Mesenchymal stem cell (in vitro differentiated cells and primary cell): ENCODE measurements around the gene KRTAP1-1. TPM values are rescaled to one million over a fixed set of nuclear protein-coding genes. Genes with fewer than 3 reads are reported as not detected.

Source experiments
- DNase-seq: peaks from one replicate; pipeline ENCODE4 v3.0.0-alpha.2; 2013
- H2AFZ ChIP-seq: one replicate; pipeline ENCODE4 v1.6.1; 2013; ENCODE audit warnings: low read depth, mild to moderate bottlenecking, control low read depth, inconsistent platforms, low read length, moderate library complexity
- H2AK5ac ChIP-seq: 2 replicates; pipeline ENCODE4 v1.6.1; 2013; ENCODE audit warnings: low read length, moderate library complexity, mild to moderate bottlenecking, inconsistent platforms; ENCODE audit not compliant: severe bottlenecking
- H2BK120ac ChIP-seq: one replicate; pipeline ENCODE4 v1.6.1; 2013; ENCODE audit warnings: low read depth, mild to moderate bottlenecking, inconsistent platforms, low read length, moderate library complexity
- H2BK12ac ChIP-seq, 2 experiments: one replicate each; pipeline ENCODE4 v1.6.1; 2013; ENCODE audit warnings: inconsistent platforms in 2 of 2, low read length in 2 of 2, mild to moderate bottlenecking in 2 of 2, moderate library complexity in 2 of 2, control low read depth in 1 of 2
- H2BK15ac ChIP-seq: one replicate; pipeline ENCODE4 v1.6.1; 2013; ENCODE audit warnings: mild to moderate bottlenecking, low read depth, inconsistent platforms; ENCODE audit not compliant: poor library complexity, severe bottlenecking
- H2BK5ac ChIP-seq: 2 replicates; pipeline ENCODE4 v1.6.1; 2013; ENCODE audit warnings: low read depth, mild to moderate bottlenecking, low read length, control low read depth, inconsistent platforms; ENCODE audit not compliant: poor library complexity, severe bottlenecking
- H3K14ac ChIP-seq, 2 experiments: one replicate each; pipeline ENCODE4 v1.6.1; 2013; ENCODE audit warnings: inconsistent platforms in 2 of 2, low read length in 2 of 2, control low read depth in 1 of 2, mild to moderate bottlenecking in 1 of 2, moderate library complexity in 1 of 2
- H3K18ac ChIP-seq, 2 experiments: one replicate each; pipeline ENCODE4 v1.6.1; 2013; ENCODE audit warnings: inconsistent platforms in 2 of 2, low read length in 2 of 2, control low read depth in 1 of 2, low read depth in 1 of 2, mild to moderate bottlenecking in 1 of 2
- H3K23ac ChIP-seq, 2 experiments: one replicate each; pipeline ENCODE4 v1.6.1; 2013; ENCODE audit warnings: inconsistent platforms in 2 of 2, low read length in 2 of 2, mild to moderate bottlenecking in 2 of 2, moderate library complexity in 2 of 2, control low read depth in 1 of 2
- H3K27ac ChIP-seq: 2 replicates; pipeline ENCODE4 v1.5.1; 2013; ENCODE audit warnings: mild to moderate bottlenecking, moderate library complexity, low read length, control low read depth, inconsistent platforms; ENCODE audit not compliant: poor library complexity, severe bottlenecking
- H3K27me3 ChIP-seq, 2 experiments: 2 replicates each; pipeline versions ENCODE4 v1.6.1 to v1.7.0; 2013; ENCODE audit warnings: low read length in 2 of 2, mild to moderate bottlenecking in 2 of 2, moderate library complexity in 2 of 2, control low read depth in 1 of 2, inconsistent platforms in 1 of 2; ENCODE audit not compliant: control insufficient read depth in 1 of 2, insufficient read depth in 1 of 2
- H3K36me3 ChIP-seq, 2 experiments: 2 replicates each; pipeline versions ENCODE4 v1.6.1 to v1.7.0; 2013; ENCODE audit warnings: low read length in 2 of 2, control low read depth in 1 of 2, inconsistent platforms in 1 of 2, low read depth in 1 of 2, mild to moderate bottlenecking in 1 of 2; ENCODE audit not compliant: insufficient read depth in 2 of 2, control insufficient read depth in 1 of 2
- H3K4ac ChIP-seq, 2 experiments: one replicate each; pipeline ENCODE4 v1.6.1; 2013; ENCODE audit warnings: inconsistent platforms in 2 of 2, low read length in 2 of 2, mild to moderate bottlenecking in 2 of 2, moderate library complexity in 2 of 2, control low read depth in 1 of 2, low read depth in 1 of 2
- H3K4me1 ChIP-seq: 2 replicates; pipeline ENCODE4 v1.6.1; 2013; ENCODE audit warnings: low read depth, low read length, control low read depth; ENCODE audit not compliant: control insufficient read depth, insufficient read depth
- H3K4me2 ChIP-seq: 2 replicates; pipeline ENCODE4 v1.6.1; 2013; ENCODE audit warnings: low read length, mild to moderate bottlenecking, inconsistent platforms; ENCODE audit not compliant: poor library complexity, severe bottlenecking
- H3K4me3 ChIP-seq, 2 experiments: 2 replicates each; pipeline versions ENCODE4 v1.5.1 to v1.7.0; 2013; ENCODE audit warnings: low read length in 2 of 2, mild to moderate bottlenecking in 2 of 2, control low read depth in 1 of 2, low read depth in 1 of 2; ENCODE audit not compliant: insufficient read depth in 1 of 2
- H3K79me1 ChIP-seq: replicated peaks from 2 replicates; pipeline ENCODE4 v1.6.1; 2013; ENCODE audit warnings: mild to moderate bottlenecking, control low read depth, low read length, inconsistent platforms; ENCODE audit not compliant: poor library complexity, severe bottlenecking
- H3K9ac ChIP-seq: 2 replicates; pipeline ENCODE4 v1.7.0; 2013; ENCODE audit warnings: mild to moderate bottlenecking, low read length, moderate library complexity
- H3K9me3 ChIP-seq: 2 replicates; pipeline ENCODE4 v1.7.0; 2013; ENCODE audit warnings: mild to moderate bottlenecking, low read length; ENCODE audit not compliant: control insufficient read depth
- H4K8ac ChIP-seq: one replicate; pipeline ENCODE4 v1.6.1; 2013; ENCODE audit warnings: inconsistent platforms, mild to moderate bottlenecking, low read length, moderate library complexity
- H4K91ac ChIP-seq: one replicate; pipeline ENCODE4 v1.6.1; 2013; ENCODE audit warnings: mild to moderate bottlenecking, low read length, inconsistent platforms
- WGBS: methylation state at CpG from one replicate; pipeline ENCODE4 v1.1.7; 2013; ENCODE audit warnings: mixed read lengths; 5-methylcytosine and 5-hydroxymethylcytosine counted together
- small RNA-seq: library from polyadenylated mRNA; stranded (forward); fragments of <200 nt; extraction: miRNeasy Mini kit (QIAGEN cat#:217004); gene quantifications from one replicate; pipeline ENCODE3, GENCODE V24; 2013; ENCODE audit warnings: low read depth

KRTAP1-1 gene

DNA sequence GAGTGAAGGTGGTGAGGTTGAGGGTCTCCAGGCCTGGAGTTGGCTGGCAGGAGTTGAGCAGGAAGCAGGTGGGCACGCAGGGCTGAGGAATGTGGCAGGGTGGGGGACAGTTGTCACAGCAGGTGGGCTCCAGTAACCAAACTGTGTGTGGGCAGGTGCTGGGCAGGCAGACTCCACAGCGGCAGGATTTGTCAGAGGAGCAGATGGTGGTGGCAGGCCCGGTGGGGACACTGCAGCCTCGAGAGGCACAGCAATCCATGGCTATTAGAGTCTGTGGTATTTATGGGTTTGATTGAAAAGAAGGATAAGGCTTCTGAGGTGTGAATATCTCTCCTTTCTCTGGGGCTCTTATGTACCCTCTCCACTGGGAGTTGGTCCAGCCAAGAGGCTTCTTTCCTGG is 47.4 kb downstream of the KRTAP1-1 start, which contains the start of gene KRTAP3-3:
KRTAP3-3 (minus strand) TSS at position 326 of the 400 bp plus-strand sequence; CDS start at position 259, 67 bp downstream.
- H4K91ac ChIP-seq = no peak within 1 kb of the TSS
- no peaks in the 10 kb centered on the region for H3K36me3 ChIP-seq
- H4K8ac ChIP-seq = no peak within 1 kb of the TSS
- DNase-seq = no peak
- H3K4me1 ChIP-seq = peaks cover 2% of the 10 kb centered on the region
- H3K23ac ChIP-seq = no peak within 1 kb of the TSS
- H3K4ac ChIP-seq = no peak within 1 kb of the TSS
- no peak within 1 kb of the TSS for H3K4me3 ChIP-seq
- no peaks in the 10 kb centered on the region for H3K27me3 ChIP-seq
- no peak within 1 kb of the TSS for H3K4me2 ChIP-seq
- no peaks in the 10 kb centered on the region for H3K9me3 ChIP-seq
- no peak within 1 kb of the TSS for H2AFZ ChIP-seq
- 19% methylated on average over 4 of the region's 4 CpGs for WGBS
- H3K9ac ChIP-seq = no peak within 1 kb of the TSS
- no peak within 1 kb of the TSS for H2BK15ac ChIP-seq
- H2AK5ac ChIP-seq = no peak within 1 kb of the TSS
- no peak within 1 kb of the TSS for H2BK5ac ChIP-seq
- no peak within 1 kb of the TSS for H2BK120ac ChIP-seq
- no peak within 1 kb of the TSS for H3K14ac ChIP-seq
- no peak within 1 kb of the TSS for H3K18ac ChIP-seq
- no peak within 1 kb of the TSS for H3K27ac ChIP-seq
- H3K79me1 ChIP-seq = no peaks in the 10 kb centered on the region
- no peak within 1 kb of the TSS for H2BK12ac ChIP-seq

- Histone ChIP-seq H2AFZ (no peak overlapping the region), H3K79me1 (no peaks in the 10 kb centered on the region), H3K18ac (no peak overlapping the region), H3K9me3 (no peaks in the 10 kb centered on the region), H3K36me3 (no peaks in the 10 kb centered on the region), H2BK15ac (no peak overlapping the region), H3K27me3 (no peaks in the 10 kb centered on the region), H3K23ac (no peak overlapping the region), H2AK5ac (no peak overlapping the region), H2BK5ac (no peak overlapping the region), H3K4me1 (peaks cover 2% of the 10 kb centered on the region), H4K8ac (no peak overlapping the region), H2BK120ac (no peak overlapping the region), H3K4me2 (no peak overlapping the region), H3K4me3 (no peak overlapping the region), H3K4ac (no peak overlapping the region), H4K91ac (no peak overlapping the region), H3K14ac (no peak overlapping the region), H2BK12ac (no peak overlapping the region), H3K27ac (no peak overlapping the region), H3K9ac (no peak overlapping the region)
- WGBS = 100% methylated on average over 1 of the region's 2 CpGs
- DNase-seq = no peak
Measured at GRCh38 chr17:40993084-40993483, 48.2 kb downstream of the KRTAP1-1 start.

GRCh38 chr17:40992666-40993065 is 48.6 kb downstream of the KRTAP1-1 start:
- DNase-seq = no peak
- no peak overlapping the region for H3K27ac ChIP-seq
- no peaks in the 10 kb centered on the region for H3K36me3 ChIP-seq
- no peak overlapping the region for H2AK5ac ChIP-seq
- H3K9me3 ChIP-seq = no peaks in the 10 kb centered on the region
- H4K8ac ChIP-seq = no peak overlapping the region
- H2BK12ac ChIP-seq = no peak overlapping the region
- H3K4me3 ChIP-seq = no peak overlapping the region
- H3K4me1 ChIP-seq = peaks cover 2% of the 10 kb centered on the region
- no peak overlapping the region for H2BK15ac ChIP-seq
- no peak overlapping the region for H2AFZ ChIP-seq
- H3K9ac ChIP-seq = no peak overlapping the region
- no peak overlapping the region for H3K18ac ChIP-seq
- H2BK120ac ChIP-seq = no peak overlapping the region
- no peaks in the 10 kb centered on the region for H3K79me1 ChIP-seq
- no peaks in the 10 kb centered on the region for H3K27me3 ChIP-seq
- H3K14ac ChIP-seq = no peak overlapping the region
- 81% methylated on average over 1 of the region's 3 CpGs for WGBS
- H3K4me2 ChIP-seq = no peak overlapping the region
- H3K23ac ChIP-seq = no peak overlapping the region
- no peak overlapping the region for H3K4ac ChIP-seq
- H2BK5ac ChIP-seq = no peak overlapping the region
- H4K91ac ChIP-seq = no peak overlapping the region

Small RNAs within 50 kb of the gene (small RNA-seq; reads per million reads assigned to genes)
- gene KRTAP3-4P = not detected
